Liver (tissue), 9 donors: ENCODE results near the gene RSPO4. TPM values are rescaled to one million over a fixed set of nuclear protein-coding genes. Genes with fewer than 3 reads are reported as not detected.

Experiments
- DNase-seq: peaks from one replicate; pipeline ENCODE4 v3.0.0-alpha.2; 2017; ENCODE audit warnings: low spot score
- H3K27ac ChIP-seq, 2 donors: one replicate each; pipeline ENCODE4 v1.7.0; 2013; ENCODE audit warnings: inconsistent platforms in 2 of 2, low read length in 2 of 2, control low read depth in 1 of 2, low read depth in 1 of 2, mild to moderate bottlenecking in 1 of 2
- H3K27me3 ChIP-seq, 4 donors: one replicate each; pipeline versions ENCODE4 v1.6.1 to v1.7.0; 2013; ENCODE audit warnings: low read length in 3 of 4, inconsistent platforms in 1 of 4, mild to moderate bottlenecking in 1 of 4, moderate library complexity in 1 of 4; ENCODE audit not compliant: control insufficient read depth in 4 of 4, insufficient read depth in 4 of 4
- H3K36me3 ChIP-seq, 4 donors: one replicate each; pipeline versions ENCODE4 v1.6.1 to v1.7.0; 2013; ENCODE audit warnings: low read length in 3 of 4, mild to moderate bottlenecking in 3 of 4, low read depth in 1 of 4, moderate library complexity in 1 of 4; ENCODE audit not compliant: control insufficient read depth in 4 of 4, insufficient read depth in 3 of 4
- H3K4me1 ChIP-seq, 4 donors: one replicate each; pipeline versions ENCODE4 v1.6.1 to v1.7.0; 2013; ENCODE audit warnings: low read length in 3 of 4, mild to moderate bottlenecking in 3 of 4, moderate library complexity in 1 of 4; ENCODE audit not compliant: control insufficient read depth in 4 of 4, insufficient read depth in 4 of 4
- H3K4me3 ChIP-seq, 3 donors: one replicate each; pipeline versions ENCODE4 v1.6.1 to v1.7.0; 2013; ENCODE audit warnings: low read length in 3 of 3, control low read depth in 1 of 3, low read depth in 1 of 3, mild to moderate bottlenecking in 1 of 3
- H3K9ac ChIP-seq, 2 donors: one replicate each; pipeline ENCODE4 v1.7.0; 2013; ENCODE audit warnings: low read length in 2 of 2, mild to moderate bottlenecking in 2 of 2, moderate library complexity in 2 of 2, control low read depth in 1 of 2, low read depth in 1 of 2
- H3K9me3 ChIP-seq, 4 donors: one replicate each; pipeline versions ENCODE4 v1.6.1 to v1.7.0; 2013; ENCODE audit warnings: low read length in 3 of 4; ENCODE audit not compliant: control insufficient read depth in 4 of 4
- EGR1 ChIP-seq, 2 donors: IDR thresholded peaks; 2 replicates each; pipeline ENCODE4 v1.6.1; 2016 to 2018; ENCODE audit warnings: antibody characterized with exemption in 2 of 2, low read depth in 2 of 2
- FOXA1 ChIP-seq: IDR thresholded peaks from 2 replicates; pipeline ENCODE4 v1.6.1; 2016; ENCODE audit warnings: antibody characterized with exemption
- FOXA2 ChIP-seq: IDR thresholded peaks from 2 replicates; pipeline ENCODE4 v1.6.1; 2016; ENCODE audit warnings: antibody characterized with exemption
- GABPA ChIP-seq, 2 donors: IDR thresholded peaks in 1 of 2; conservative IDR thresholded peaks in 1 of 2; 2 replicates each; pipeline ENCODE4 v1.6.1; 2016; ENCODE audit warnings: antibody characterized with exemption in 2 of 2, mild to moderate bottlenecking in 1 of 2, moderate library complexity in 1 of 2
- HNF4A ChIP-seq, 2 donors: conservative IDR thresholded peaks; 2 replicates each; pipeline ENCODE4 v1.6.1; 2016; ENCODE audit warnings: antibody characterized with exemption in 2 of 2, mild to moderate bottlenecking in 2 of 2
- HNF4G ChIP-seq: IDR thresholded peaks from 2 replicates; pipeline ENCODE4 v1.6.1; 2016; ENCODE audit warnings: antibody characterized with exemption
- JUND ChIP-seq, 2 donors: IDR thresholded peaks; 2 replicates each; pipeline ENCODE4 v1.6.1; 2016; ENCODE audit warnings: antibody characterized with exemption in 2 of 2
- NR2F2 ChIP-seq: IDR thresholded peaks from 2 replicates; pipeline ENCODE4 v1.6.1; 2016; ENCODE audit warnings: antibody characterized with exemption
- RAD21 ChIP-seq, 2 donors: IDR thresholded peaks; 2 replicates each; pipeline ENCODE4 v1.6.1; 2016; ENCODE audit warnings: antibody characterized with exemption in 2 of 2, mild to moderate bottlenecking in 2 of 2
- RXRA ChIP-seq, 2 donors: IDR thresholded peaks; 2 replicates each; pipeline ENCODE4 v1.6.1; 2017 to 2018; ENCODE audit warnings: antibody characterized with exemption in 2 of 2, mild to moderate bottlenecking in 1 of 2
- SP1 ChIP-seq: IDR thresholded peaks from 2 replicates; pipeline ENCODE4 v1.6.1; 2018; ENCODE audit warnings: antibody characterized with exemption, mild to moderate bottlenecking
- TAF1 ChIP-seq: conservative IDR thresholded peaks from 2 replicates; pipeline ENCODE4 v1.6.1; 2016; ENCODE audit warnings: antibody characterized with exemption, mild to moderate bottlenecking
- YY1 ChIP-seq: IDR thresholded peaks from 2 replicates; pipeline ENCODE4 v1.6.1; 2016; ENCODE audit warnings: antibody characterized with exemption, mild to moderate bottlenecking
- WGBS: extraction: QIAGEN DNeasy Blood & Tissue Kit; methylation state at CpG from one replicate; pipeline ENCODE4 v1.1.7; 2013; 5-methylcytosine and 5-hydroxymethylcytosine counted together
- polyA plus RNA-seq, 2 donors: library from polyadenylated mRNA; stranded (reverse) in 1 of 2; unstranded in 1 of 2; fragments of 200-250 nt in 1 of 2; fragments of >200 nt in 1 of 2; fragmentation: Nextera tagmentation in 1 of 2; extraction: Ambion mirVana in 1 of 2; gene quantifications; one replicate each; pipeline versions ENCODE4 v1.2.1 to v1.2.3, GENCODE V29; 2013 to 2015
- total RNA-seq, 2 donors: library from RNA; depleted of rRNA; stranded (reverse); fragments of >200 nt; gene quantifications; one replicate each; pipeline ENCODE4 v1.2.3, GENCODE V29; 2014
- TF ChIP-seq, protein P1 (sequence below): IDR thresholded peaks from 2 replicates; pipeline ENCODE4 v1.6.1; 2016; ENCODE audit warnings: antibody characterized with exemption, mild to moderate bottlenecking
- TF ChIP-seq, protein P2 (sequence below): IDR thresholded peaks from 2 replicates; pipeline ENCODE4 v1.6.1; 2016; ENCODE audit warnings: antibody characterized with exemption
- TF ChIP-seq, protein P3 (sequence below): IDR thresholded peaks from 2 replicates; pipeline ENCODE4 v1.6.1; 2016; ENCODE audit warnings: antibody characterized with exemption
- TF ChIP-seq, protein P4 (sequence below): IDR thresholded peaks from 2 replicates; pipeline ENCODE4 v1.6.1; 2016; ENCODE audit warnings: antibody characterized with exemption
- TF ChIP-seq, protein P5 (sequence below): fragments of 150-350 bp; IDR thresholded peaks from 2 replicates; pipeline ENCODE4 v1.5.1; 2017; ENCODE audit warnings: improper control_type of control experiment, low read depth, low read length; ENCODE audit not compliant: missing input control
- donor health status: healthy.
- donor health status: healthy.
- donor health status: healthy.
- donor health status: healthy.
- donor health status: healthy.

Gene RSPO4
- total and polyA plus RNA-seq, 4 donors, result not detected

DNA sequence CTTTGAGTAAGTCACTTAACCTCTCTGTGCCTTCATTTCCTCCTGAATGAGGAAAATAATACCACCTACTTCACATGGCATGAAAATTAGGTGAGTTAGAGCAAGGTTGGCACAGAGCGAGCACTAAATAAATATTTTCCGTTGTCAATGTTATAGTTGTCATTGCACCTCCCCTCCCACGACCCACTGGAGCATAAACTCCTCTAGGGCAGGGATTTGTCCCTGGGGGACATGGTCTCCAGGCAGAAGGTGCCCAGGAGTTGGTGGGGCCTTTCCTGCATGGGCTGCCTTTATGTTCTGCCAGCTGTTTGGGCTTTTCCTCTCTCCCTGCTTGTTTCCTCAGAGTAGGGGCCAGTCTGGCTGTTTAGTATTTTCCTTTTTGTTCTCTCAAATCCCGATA, 84.7 kb downstream of the RSPO4 start:
- H3K36me3 ChIP-seq, result no peaks in the 10 kb centered on the region
- DNase-seq, result no peak
- no peak overlapping the region for H3K4me3 ChIP-seq
- no peak overlapping the region for H3K27ac ChIP-seq
- H3K9ac ChIP-seq, result no peak overlapping the region
- WGBS, result 65% methylated on average over 4 of the region's 4 CpGs
- no peaks in the 10 kb centered on the region for H3K27me3 ChIP-seq
- H3K4me1 ChIP-seq, result no peaks in the 10 kb centered on the region
- no peaks in the 10 kb centered on the region for H3K9me3 ChIP-seq
- no peak for TF ChIP-seq SP1
- TF ChIP-seq FOXA1, result no peak
- no peak for TF ChIP-seq RAD21 (IDR thresholded peaks at IDR 0.05)
- TF ChIP-seq NR2F2, result no peak
- TF ChIP-seq, protein P1, sequence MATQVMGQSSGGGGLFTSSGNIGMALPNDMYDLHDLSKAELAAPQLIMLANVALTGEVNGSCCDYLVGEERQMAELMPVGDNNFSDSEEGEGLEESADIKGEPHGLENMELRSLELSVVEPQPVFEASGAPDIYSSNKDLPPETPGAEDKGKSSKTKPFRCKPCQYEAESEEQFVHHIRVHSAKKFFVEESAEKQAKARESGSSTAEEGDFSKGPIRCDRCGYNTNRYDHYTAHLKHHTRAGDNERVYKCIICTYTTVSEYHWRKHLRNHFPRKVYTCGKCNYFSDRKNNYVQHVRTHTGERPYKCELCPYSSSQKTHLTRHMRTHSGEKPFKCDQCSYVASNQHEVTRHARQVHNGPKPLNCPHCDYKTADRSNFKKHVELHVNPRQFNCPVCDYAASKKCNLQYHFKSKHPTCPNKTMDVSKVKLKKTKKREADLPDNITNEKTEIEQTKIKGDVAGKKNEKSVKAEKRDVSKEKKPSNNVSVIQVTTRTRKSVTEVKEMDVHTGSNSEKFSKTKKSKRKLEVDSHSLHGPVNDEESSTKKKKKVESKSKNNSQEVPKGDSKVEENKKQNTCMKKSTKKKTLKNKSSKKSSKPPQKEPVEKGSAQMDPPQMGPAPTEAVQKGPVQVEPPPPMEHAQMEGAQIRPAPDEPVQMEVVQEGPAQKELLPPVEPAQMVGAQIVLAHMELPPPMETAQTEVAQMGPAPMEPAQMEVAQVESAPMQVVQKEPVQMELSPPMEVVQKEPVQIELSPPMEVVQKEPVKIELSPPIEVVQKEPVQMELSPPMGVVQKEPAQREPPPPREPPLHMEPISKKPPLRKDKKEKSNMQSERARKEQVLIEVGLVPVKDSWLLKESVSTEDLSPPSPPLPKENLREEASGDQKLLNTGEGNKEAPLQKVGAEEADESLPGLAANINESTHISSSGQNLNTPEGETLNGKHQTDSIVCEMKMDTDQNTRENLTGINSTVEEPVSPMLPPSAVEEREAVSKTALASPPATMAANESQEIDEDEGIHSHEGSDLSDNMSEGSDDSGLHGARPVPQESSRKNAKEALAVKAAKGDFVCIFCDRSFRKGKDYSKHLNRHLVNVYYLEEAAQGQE, result no peak
- TF ChIP-seq, protein P2, sequence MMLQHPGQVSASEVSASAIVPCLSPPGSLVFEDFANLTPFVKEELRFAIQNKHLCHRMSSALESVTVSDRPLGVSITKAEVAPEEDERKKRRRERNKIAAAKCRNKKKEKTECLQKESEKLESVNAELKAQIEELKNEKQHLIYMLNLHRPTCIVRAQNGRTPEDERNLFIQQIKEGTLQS, result no peak
- no peak for TF ChIP-seq TAF1
- TF ChIP-seq HNF4A (conservative IDR thresholded peaks at IDR 0.05), result no peak

DNA sequence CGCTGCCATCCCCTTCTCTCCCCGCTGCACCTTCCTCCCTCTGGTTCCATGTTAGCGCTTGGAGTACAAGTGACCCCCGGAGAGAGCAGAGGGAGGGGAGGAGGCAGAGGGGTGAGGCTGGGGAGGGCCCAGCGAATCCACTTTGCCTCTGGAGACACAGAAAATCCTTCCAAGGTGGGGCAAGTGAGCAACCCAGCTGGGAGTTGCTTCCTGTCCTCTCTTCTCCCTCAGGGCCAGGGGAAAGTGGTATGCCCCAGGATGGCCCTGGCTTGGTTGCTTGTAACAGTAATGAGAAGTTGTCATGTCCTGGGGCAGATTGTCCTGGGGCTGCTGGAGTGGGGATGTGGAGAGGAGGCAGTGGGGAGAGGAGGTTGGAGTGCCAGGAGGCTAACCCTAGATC, 85.3 kb downstream of the RSPO4 start:
- Histone ChIP-seq H3K4me3 (no peak overlapping the region), H3K27ac (no peak overlapping the region), H3K4me1 (no peaks in the 10 kb centered on the region), H3K9me3 (no peaks in the 10 kb centered on the region), H3K27me3 (no peaks in the 10 kb centered on the region), H3K9ac (no peak overlapping the region), H3K36me3 (no peaks in the 10 kb centered on the region)
- DNase-seq, result no peak
- TF ChIP-seq NR2F2 (no peak), TAF1 (no peak), SP1 (no peak), HNF4G (no peak), RXRA (IDR thresholded peaks at IDR 0.05) (no peak), GABPA (IDR thresholded peaks at IDR 0.05 in 1 of 2, conservative IDR thresholded peaks at IDR 0.05 in 1 of 2) (no peak), RAD21 (IDR thresholded peaks at IDR 0.05) (no peak), JUND (IDR thresholded peaks at IDR 0.05) (no peak), YY1 (no peak), EGR1 (IDR thresholded peaks at IDR 0.05; ENCODE audit: low read depth in 2 of 2) (no peak), FOXA2 (no peak), FOXA1 (no peak), HNF4A (conservative IDR thresholded peaks at IDR 0.05) (no peak)
- TF ChIP-seq, protein P3, sequence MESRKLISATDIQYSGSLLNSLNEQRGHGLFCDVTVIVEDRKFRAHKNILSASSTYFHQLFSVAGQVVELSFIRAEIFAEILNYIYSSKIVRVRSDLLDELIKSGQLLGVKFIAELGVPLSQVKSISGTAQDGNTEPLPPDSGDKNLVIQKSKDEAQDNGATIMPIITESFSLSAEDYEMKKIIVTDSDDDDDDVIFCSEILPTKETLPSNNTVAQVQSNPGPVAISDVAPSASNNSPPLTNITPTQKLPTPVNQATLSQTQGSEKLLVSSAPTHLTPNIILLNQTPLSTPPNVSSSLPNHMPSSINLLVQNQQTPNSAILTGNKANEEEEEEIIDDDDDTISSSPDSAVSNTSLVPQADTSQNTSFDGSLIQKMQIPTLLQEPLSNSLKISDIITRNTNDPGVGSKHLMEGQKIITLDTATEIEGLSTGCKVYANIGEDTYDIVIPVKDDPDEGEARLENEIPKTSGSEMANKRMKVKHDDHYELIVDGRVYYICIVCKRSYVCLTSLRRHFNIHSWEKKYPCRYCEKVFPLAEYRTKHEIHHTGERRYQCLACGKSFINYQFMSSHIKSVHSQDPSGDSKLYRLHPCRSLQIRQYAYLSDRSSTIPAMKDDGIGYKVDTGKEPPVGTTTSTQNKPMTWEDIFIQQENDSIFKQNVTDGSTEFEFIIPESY, result no peak
- TF ChIP-seq, protein P2, result no peak
- TF ChIP-seq, protein P4, sequence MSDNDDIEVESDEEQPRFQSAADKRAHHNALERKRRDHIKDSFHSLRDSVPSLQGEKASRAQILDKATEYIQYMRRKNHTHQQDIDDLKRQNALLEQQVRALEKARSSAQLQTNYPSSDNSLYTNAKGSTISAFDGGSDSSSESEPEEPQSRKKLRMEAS, result no peak
- TF ChIP-seq, protein P5, sequence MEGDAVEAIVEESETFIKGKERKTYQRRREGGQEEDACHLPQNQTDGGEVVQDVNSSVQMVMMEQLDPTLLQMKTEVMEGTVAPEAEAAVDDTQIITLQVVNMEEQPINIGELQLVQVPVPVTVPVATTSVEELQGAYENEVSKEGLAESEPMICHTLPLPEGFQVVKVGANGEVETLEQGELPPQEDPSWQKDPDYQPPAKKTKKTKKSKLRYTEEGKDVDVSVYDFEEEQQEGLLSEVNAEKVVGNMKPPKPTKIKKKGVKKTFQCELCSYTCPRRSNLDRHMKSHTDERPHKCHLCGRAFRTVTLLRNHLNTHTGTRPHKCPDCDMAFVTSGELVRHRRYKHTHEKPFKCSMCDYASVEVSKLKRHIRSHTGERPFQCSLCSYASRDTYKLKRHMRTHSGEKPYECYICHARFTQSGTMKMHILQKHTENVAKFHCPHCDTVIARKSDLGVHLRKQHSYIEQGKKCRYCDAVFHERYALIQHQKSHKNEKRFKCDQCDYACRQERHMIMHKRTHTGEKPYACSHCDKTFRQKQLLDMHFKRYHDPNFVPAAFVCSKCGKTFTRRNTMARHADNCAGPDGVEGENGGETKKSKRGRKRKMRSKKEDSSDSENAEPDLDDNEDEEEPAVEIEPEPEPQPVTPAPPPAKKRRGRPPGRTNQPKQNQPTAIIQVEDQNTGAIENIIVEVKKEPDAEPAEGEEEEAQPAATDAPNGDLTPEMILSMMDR, result no peak
- TF ChIP-seq, protein P1, result no peak
- WGBS, result 57% methylated on average over 5 of the region's 5 CpGs
